Sigmoid colon (tissue), 7 donors: ENCODE measurements around the gene ESYT1. TPM values are rescaled to one million over a fixed set of nuclear protein-coding genes. Genes with fewer than 3 reads are reported as not detected.

Source experiments
- DNase-seq: peaks from one replicate; pipeline ENCODE4 v3.0.0-alpha.2; 2019
- H3K27ac ChIP-seq, 4 donors: fragments of 200-600 bp; sonication (generic); one replicate each; pipeline ENCODE4 v1.5.1; 2016 to 2019; ENCODE audit warnings: mild to moderate bottlenecking in 1 of 4
- H3K27me3 ChIP-seq, 3 donors: fragments of 200-600 bp; sonication (generic); one replicate each; pipeline ENCODE4 v1.5.1; 2019; ENCODE audit warnings: mild to moderate bottlenecking in 1 of 3
- H3K36me3 ChIP-seq, 4 donors: fragments of 200-600 bp; sonication (generic); one replicate each; pipeline ENCODE4 v1.5.1; 2016 to 2019
- H3K4me1 ChIP-seq, 4 donors: fragments of 200-600 bp; sonication (generic); one replicate each; pipeline ENCODE4 v1.5.1; 2017 to 2019
- H3K4me3 ChIP-seq, 4 donors: fragments of 200-600 bp; sonication (generic); one replicate each; pipeline ENCODE4 v1.5.1; 2017 to 2019; ENCODE audit warnings: mild to moderate bottlenecking in 2 of 4, moderate library complexity in 1 of 4
- H3K9me3 ChIP-seq, 4 donors: fragments of 200-600 bp in 3 of 4; sonication (generic) in 3 of 4; one replicate each; pipeline versions ENCODE4 v1.5.1 to v1.6.1; 2013 to 2019
- CTCF ChIP-seq, 4 experiments: fragments of 450-650 bp in 3 of 4; fragments of 200-600 bp in 1 of 4; IDR thresholded peaks; one replicate each; pipeline ENCODE4 v1.5.1; 2016 to 2019; ENCODE audit warnings: antibody characterized with exemption in 4 of 4, mild to moderate bottlenecking in 3 of 4, moderate library complexity in 2 of 4
- EP300 ChIP-seq, 4 donors: sonication (generic); formaldehyde crosslinking; IDR thresholded peaks; one replicate each; pipeline ENCODE4 v1.6.1; 2017; ENCODE audit warnings: antibody characterized with exemption in 4 of 4
- POLR2A ChIP-seq, 2 donors: fragments of 450-650 bp; IDR thresholded peaks; one replicate each; pipeline ENCODE4 v1.6.1; 2016; ENCODE audit warnings: antibody characterized with exemption in 2 of 2, mild to moderate bottlenecking in 2 of 2, moderate library complexity in 2 of 2
- POLR2AphosphoS5 ChIP-seq, 4 donors: sonication (generic); formaldehyde crosslinking; IDR thresholded peaks; one replicate each; pipeline ENCODE4 v1.6.1; 2017; ENCODE audit warnings: antibody characterized with exemption in 4 of 4
- WGBS, 2 donors: extraction: QIAGEN DNeasy Blood & Tissue Kit; methylation state at CpG; one replicate each; pipeline ENCODE4 v1.1.7; 2013; 5-methylcytosine and 5-hydroxymethylcytosine counted together
- intact Hi-C: fragments of 100-400 bp; cut with DNase I; formaldehyde crosslinking; loops from one replicate; pipeline ENCODE4 v1.15.1; 2023
- polyA plus RNA-seq, 3 donors: library from polyadenylated mRNA; stranded (reverse); fragments of 200-250 nt; gene quantifications; one replicate each; pipeline ENCODE4 v1.2.3, GENCODE V29; 2013
- total RNA-seq, 4 donors: library from RNA; depleted of rRNA; stranded (reverse); fragments of >200 nt; gene quantifications; one replicate each; pipeline ENCODE4 v1.1.0, GENCODE V29; 2016
- donor health status: healthy with polysubstance abuse.
- donor health status: Bipolar disorder and iron deficiency.
- donor health status: healthy.

Gene ESYT1
- total and polyA plus RNA-seq, 7 donors, result 9.0 to 102 (median 73.9) TPM

DNA sequence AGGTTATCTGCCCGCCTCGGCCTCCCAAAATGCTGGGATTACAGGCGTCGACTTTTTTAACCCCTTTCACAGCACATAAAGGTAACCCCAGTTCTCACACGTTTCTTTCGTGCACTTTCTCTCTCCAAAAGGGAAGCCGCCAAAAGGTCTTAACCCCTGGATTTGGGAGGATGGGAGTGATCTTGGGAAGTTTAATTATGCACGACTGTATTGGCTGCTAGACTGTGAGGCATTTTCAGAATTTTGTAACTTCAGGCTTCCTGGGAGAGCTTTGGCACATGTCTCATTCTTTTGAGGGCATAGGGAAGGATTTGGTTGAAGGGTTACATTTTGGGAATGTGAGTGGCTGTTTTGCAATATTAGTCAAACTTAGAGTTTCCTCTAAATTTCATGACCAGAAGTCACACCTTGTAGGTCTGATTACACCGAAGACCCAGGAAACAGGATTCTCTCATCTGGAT is 62.7 kb downstream of the ESYT1 start:
- Histone ChIP-seq H3K27ac (peak overlapping the region; percentile 91 to 95 (median 92)), H3K4me3 (peak overlapping the region; percentile 47 to 98 (median 93)), H3K36me3 (peaks cover 0 to 15% (median 3%) of the 10 kb centered on the region in 4 donors), H3K4me1 (peaks cover 0 to 32% (median 25%) of the 10 kb centered on the region in 4 donors), H3K27me3 (no peaks in the 10 kb centered on the region), H3K9me3 (no peaks in the 10 kb centered on the region)
- WGBS, 2 donors, result 21 to 30% methylated on average over 9 of the region's 9 CpGs
- TF ChIP-seq POLR2AphosphoS5 (IDR thresholded peaks at IDR 0.05) (no peak), CTCF (IDR thresholded peaks at IDR 0.05) (no peak), EP300 (IDR thresholded peaks at IDR 0.05) (no peak), POLR2A (IDR thresholded peaks at IDR 0.05) (no peak)
- DNase-seq, result no peak
- intact Hi-C loops, result loop anchor here (5.0 kb wide), 2 partner anchors 67 to 277 kb away; partner anchors contain the start of genes ANKRD52 and SPRYD4

GRCh38 chr12:56192582-56192981 is 64.5 kb downstream of the ESYT1 start:
- no peak for DNase-seq
- Histone ChIP-seq H3K9me3 (no peaks in the 10 kb centered on the region), H3K36me3 (no peaks in the 10 kb centered on the region), H3K4me1 (peaks cover 0 to 23% (median 18%) of the 10 kb centered on the region in 4 donors), H3K4me3 (no peak overlapping the region), H3K27ac (no peak overlapping the region), H3K27me3 (no peaks in the 10 kb centered on the region)
- TF ChIP-seq CTCF (IDR thresholded peaks at IDR 0.05) (no peak), POLR2AphosphoS5 (IDR thresholded peaks at IDR 0.05) (no peak), EP300 (IDR thresholded peaks at IDR 0.05) (no peak), POLR2A (IDR thresholded peaks at IDR 0.05) (no peak)
- intact Hi-C loops, result loop anchor here (5.0 kb wide), 2 partner anchors 65 to 275 kb away; partner anchors contain the start of genes ANKRD52 and SPRYD4

DNA sequence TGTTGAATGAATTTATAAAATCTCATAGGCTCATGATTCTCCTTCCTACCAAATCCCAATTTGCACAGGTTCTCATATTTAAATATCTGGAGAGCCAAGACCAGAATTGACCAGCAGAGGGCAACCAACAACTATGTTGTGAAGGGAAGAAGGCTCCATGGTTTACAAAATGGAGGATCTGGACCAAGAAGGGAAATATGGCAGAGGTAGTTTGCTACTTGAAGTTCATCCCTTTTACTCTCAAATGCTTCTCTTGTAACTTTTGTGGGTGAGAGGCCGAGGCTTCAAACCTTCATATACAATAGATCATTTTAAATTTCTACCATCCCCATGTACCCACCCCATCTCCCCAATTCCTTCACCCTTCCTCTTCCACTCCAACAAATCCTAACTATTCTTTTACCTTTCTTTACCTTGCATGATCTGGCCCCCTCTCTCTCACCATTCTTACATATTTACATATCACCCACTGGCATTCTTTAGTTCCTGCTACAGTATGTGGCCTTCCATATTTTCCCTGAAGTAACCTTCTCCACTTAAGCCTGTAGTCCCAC is 65.0 kb downstream of the ESYT1 start:
- intact Hi-C loops, result loop anchor here (1.0 to 5.0 kb wide), 3 partner anchors 31 to 274 kb away; partner anchors contain the start of genes ANKRD52, NABP2 and SPRYD4
- WGBS, 2 donors, result 49 to 50% methylated on average over 1 of the region's 1 CpG
- H3K4me1 ChIP-seq, result peaks cover 0 to 18% (median 13%) of the 10 kb centered on the region in 4 donors
- no peaks in the 10 kb centered on the region for H3K9me3 ChIP-seq
- H3K4me3 ChIP-seq, result no peak overlapping the region
- peak; percentile 80 to 85 (median 82) for TF ChIP-seq CTCF (IDR thresholded peaks at IDR 0.05)
- TF ChIP-seq POLR2AphosphoS5 (IDR thresholded peaks at IDR 0.05), result peak in 1 of 4 donors; percentile 23
- TF ChIP-seq POLR2A (IDR thresholded peaks at IDR 0.05), result no peak
- TF ChIP-seq EP300 (IDR thresholded peaks at IDR 0.05), result no peak
- no peak overlapping the region for H3K27ac ChIP-seq
- H3K36me3 ChIP-seq, result no peaks in the 10 kb centered on the region
- H3K27me3 ChIP-seq, result no peaks in the 10 kb centered on the region
- DNase-seq, result peak; percentile 87

Other genes with a start within 250 kb of the ESYT1 start
- gene PYM1, start 200.4 kb upstream of the ESYT1 start, total RNA-seq, result 10 to 100 TPM; 17.5 to 31.7 (median 27.6) TPM
- 10 to 100 TPM; 59.9 to 93.9 (median 65.5) TPM for gene PYM1, start 200.4 kb upstream of the ESYT1 start, polyA plus RNA-seq
- gene DGKA, start 197.1 kb upstream of the ESYT1 start, total RNA-seq, result 10 to 100 TPM; 21.4 to 76.4 (median 49.1) TPM
- 10 to 100 TPM; 43.0 to 97.8 (median 44.4) TPM for gene DGKA, start 197.1 kb upstream of the ESYT1 start, polyA plus RNA-seq
- gene PMEL, start 162.2 kb upstream of the ESYT1 start, total RNA-seq, result 1 to 10 TPM in 1 of 4 donors, under 1 TPM in 1, not detected in 2; 0.71 to 1.3 TPM
- 1 to 10 TPM; 1.2 to 1.8 (median 1.7) TPM for gene PMEL, start 162.2 kb upstream of the ESYT1 start, polyA plus RNA-seq
- 10 to 100 TPM; 11.4 to 27.7 (median 18.8) TPM for gene CDK2, start 161.4 kb upstream of the ESYT1 start, total RNA-seq
- 10 to 100 TPM in 2 of 3 donors, 1 to 10 TPM in 1; 7.2 to 23.4 (median 11.1) TPM for gene CDK2, start 161.4 kb upstream of the ESYT1 start, polyA plus RNA-seq
- gene RAB5B, start 154.2 kb upstream of the ESYT1 start, total RNA-seq, result 100 to 1,000 TPM in 3 of 4 donors, 10 to 100 TPM in 1; 92.8 to 102 (median 101) TPM
- 100 to 1,000 TPM in 1 of 3 donors, 10 to 100 TPM in 2; 82.8 to 113 (median 83.5) TPM for gene RAB5B, start 154.2 kb upstream of the ESYT1 start, polyA plus RNA-seq
- 10 to 100 TPM; 20.9 to 51.0 (median 25.4) TPM for gene SUOX, start 131.0 kb upstream of the ESYT1 start, total RNA-seq
- gene SUOX, start 131.0 kb upstream of the ESYT1 start, polyA plus RNA-seq, result 10 to 100 TPM in 2 of 3 donors, 1 to 10 TPM in 1; 8.4 to 16.1 (median 15.0) TPM
- gene IKZF4, start 107.2 kb upstream of the ESYT1 start, total RNA-seq, result 10 to 100 TPM in 1 of 4 donors, 1 to 10 TPM in 3; 2.3 to 23.8 (median 4.9) TPM
- gene IKZF4, start 107.2 kb upstream of the ESYT1 start, polyA plus RNA-seq, result 1 to 10 TPM in 2 of 3 donors, under 1 TPM in 1; 0.92 to 2.4 (median 1.2) TPM
- 1,000 to 10,000 TPM in 2 of 4 donors, 100 to 1,000 TPM in 2; 130 to 3,746 (median 1,580) TPM for gene RPS26, start 86.3 kb upstream of the ESYT1 start, total RNA-seq
- gene RPS26, start 86.3 kb upstream of the ESYT1 start, polyA plus RNA-seq, result 1,000 to 10,000 TPM; 1,901 to 2,147 (median 2,067) TPM
- 10 to 100 TPM; 10.2 to 21.4 (median 19.0) TPM for gene ERBB3, start 48.1 kb upstream of the ESYT1 start, total RNA-seq
- 10 to 100 TPM; 31.8 to 69.8 (median 37.0) TPM for gene ERBB3, start 48.1 kb upstream of the ESYT1 start, polyA plus RNA-seq
- 100 to 1,000 TPM in 3 of 4 donors, 10 to 100 TPM in 1; 52.9 to 157 (median 110) TPM for gene PA2G4, start 23.7 kb upstream of the ESYT1 start, total RNA-seq
- gene PA2G4, start 23.7 kb upstream of the ESYT1 start, polyA plus RNA-seq, result 100 to 1,000 TPM in 1 of 3 donors, 10 to 100 TPM in 2; 68.4 to 136 (median 73.9) TPM
- gene RPL41, start 11.6 kb upstream of the ESYT1 start, total RNA-seq, result 1,000 to 10,000 TPM; 1,926 to 5,407 (median 3,655) TPM
- gene RPL41, start 11.6 kb upstream of the ESYT1 start, polyA plus RNA-seq, result 1,000 to 10,000 TPM; 6,021 to 9,845 (median 6,338) TPM
- 1 to 10 TPM; 3.9 to 6.9 (median 4.8) TPM for gene ZC3H10, start 10.0 kb upstream of the ESYT1 start, total RNA-seq
- gene ZC3H10, start 10.0 kb upstream of the ESYT1 start, polyA plus RNA-seq, result 1 to 10 TPM; 1.2 to 3.8 (median 1.4) TPM
- 10 to 100 TPM; 37.7 to 90.6 (median 64.1) TPM for gene MYL6B, start 24.3 kb downstream of the ESYT1 start, total RNA-seq
- 10 to 100 TPM; 26.4 to 63.7 (median 32.3) TPM for gene MYL6B, start 24.3 kb downstream of the ESYT1 start, polyA plus RNA-seq
- 1,000 to 10,000 TPM; 6,491 to 9,553 (median 8,571) TPM for gene MYL6, start 30.1 kb downstream of the ESYT1 start, total RNA-seq
- gene MYL6, start 30.1 kb downstream of the ESYT1 start, polyA plus RNA-seq, result 1,000 to 10,000 TPM; 3,150 to 7,537 (median 5,524) TPM
- gene SMARCC2, start 61.2 kb downstream of the ESYT1 start, total RNA-seq, result 100 to 1,000 TPM in 1 of 4 donors, 10 to 100 TPM in 3; 55.7 to 135 (median 70.7) TPM
- 10 to 100 TPM; 18.0 to 44.4 (median 18.3) TPM for gene SMARCC2, start 61.2 kb downstream of the ESYT1 start, polyA plus RNA-seq
- gene RNF41, start 93.7 kb downstream of the ESYT1 start, total RNA-seq, result 100 to 1,000 TPM in 1 of 4 donors, 10 to 100 TPM in 3; 59.9 to 109 (median 78.0) TPM
- gene RNF41, start 93.7 kb downstream of the ESYT1 start, polyA plus RNA-seq, result 10 to 100 TPM; 18.5 to 27.0 (median 25.2) TPM
- 10 to 100 TPM; 17.2 to 33.5 (median 31.6) TPM for gene NABP2, start 96.1 kb downstream of the ESYT1 start, total RNA-seq
- gene NABP2, start 96.1 kb downstream of the ESYT1 start, polyA plus RNA-seq, result 10 to 100 TPM; 29.4 to 43.7 (median 32.6) TPM
- not detected for gene SLC39A5, start 101.8 kb downstream of the ESYT1 start, total RNA-seq
- 10 to 100 TPM; 30.0 to 74.0 (median 31.2) TPM for gene SLC39A5, start 101.8 kb downstream of the ESYT1 start, polyA plus RNA-seq
- gene ANKRD52, start 130.1 kb downstream of the ESYT1 start, total RNA-seq, result 10 to 100 TPM in 2 of 4 donors, 1 to 10 TPM in 2; 8.4 to 19.1 (median 10.5) TPM
- gene ANKRD52, start 130.1 kb downstream of the ESYT1 start, polyA plus RNA-seq, result 10 to 100 TPM in 1 of 3 donors, 1 to 10 TPM in 2; 4.2 to 20.1 (median 6.7) TPM
- 10 to 100 TPM; 11.8 to 25.0 (median 19.9) TPM for gene COQ10A, start 138.7 kb downstream of the ESYT1 start, total RNA-seq
- 1 to 10 TPM; 2.4 to 6.2 (median 3.0) TPM for gene COQ10A, start 138.7 kb downstream of the ESYT1 start, polyA plus RNA-seq
- 100 to 1,000 TPM in 2 of 4 donors, 10 to 100 TPM in 2; 75.9 to 130 (median 99.6) TPM for gene CS, start 172.1 kb downstream of the ESYT1 start, total RNA-seq
- gene CS, start 172.1 kb downstream of the ESYT1 start, polyA plus RNA-seq, result 100 to 1,000 TPM; 102 to 151 (median 139) TPM
- 10 to 100 TPM; 48.7 to 77.1 (median 67.9) TPM for gene CNPY2, start 187.7 kb downstream of the ESYT1 start, total RNA-seq
- gene CNPY2, start 187.7 kb downstream of the ESYT1 start, polyA plus RNA-seq, result 100 to 1,000 TPM in 1 of 3 donors, 10 to 100 TPM in 2; 28.2 to 103 (median 39.6) TPM
- gene PAN2, start 205.7 kb downstream of the ESYT1 start, total RNA-seq, result 10 to 100 TPM; 26.4 to 67.0 (median 36.8) TPM
- 10 to 100 TPM in 1 of 3 donors, 1 to 10 TPM in 2; 5.4 to 30.0 (median 5.5) TPM for gene PAN2, start 205.7 kb downstream of the ESYT1 start, polyA plus RNA-seq
- not detected for gene IL23A, start 210.6 kb downstream of the ESYT1 start, total RNA-seq
- 1 to 10 TPM in 1 of 3 donors, not detected in 2; 3.6 TPM for gene IL23A, start 210.6 kb downstream of the ESYT1 start, polyA plus RNA-seq
- gene STAT2, start 231.8 kb downstream of the ESYT1 start, total RNA-seq, result 100 to 1,000 TPM in 2 of 4 donors, 10 to 100 TPM in 2; 73.6 to 160 (median 94.6) TPM
- 10 to 100 TPM; 15.0 to 71.7 (median 18.6) TPM for gene STAT2, start 231.8 kb downstream of the ESYT1 start, polyA plus RNA-seq
- gene APOF, start 234.6 kb downstream of the ESYT1 start, total RNA-seq, result not detected
- not detected for gene APOF, start 234.6 kb downstream of the ESYT1 start, polyA plus RNA-seq